Esophagus squamous epithelium (tissue), 4 donors: ENCODE results near the gene MAP4K4.
"Not testable (repeated sequence)": the region's sequence is repeated elsewhere in the genome, so short reads cannot be mapped to it uniquely, and the experiment has no call there.

ENCODE experiments used
- POLR2A ChIP-seq, 4 donors: fragments of 450-650 bp; IDR thresholded peaks; one replicate each; pipeline ENCODE4 v1.6.1; 2017; ENCODE audit warnings: antibody characterized with exemption in 4 of 4, mild to moderate bottlenecking in 4 of 4, moderate library complexity in 3 of 4
- TF ChIP-seq, protein P1 (sequence below), 6 experiments: fragments of 450-650 bp in 4 of 6; fragments of 200-600 bp in 2 of 6; sonication (generic) in 2 of 6; IDR thresholded peaks; one replicate each; pipeline ENCODE4 v1.5.1; 2016 to 2019; ENCODE audit warnings: antibody characterized with exemption in 6 of 6, mild to moderate bottlenecking in 4 of 6, moderate library complexity in 4 of 6

DNA sequence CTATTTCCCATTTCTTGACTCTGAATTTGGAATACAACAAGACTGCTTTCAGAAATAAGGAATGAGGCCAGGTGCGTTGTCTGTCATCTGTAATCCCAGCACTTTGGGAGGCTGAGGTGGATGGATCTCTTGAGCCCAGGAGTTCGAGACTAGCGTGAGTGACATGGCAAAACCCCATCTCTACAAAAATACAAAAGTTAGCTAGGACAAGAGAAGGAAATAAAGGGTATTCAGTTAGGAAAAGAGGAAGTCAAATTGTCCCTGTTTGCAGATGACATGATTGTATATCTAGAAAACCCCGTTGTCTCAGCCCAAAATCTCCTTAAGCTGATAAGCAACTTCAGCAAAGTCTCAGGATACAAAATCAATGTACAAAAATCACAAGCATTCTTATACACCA lies 51.0 kb downstream of the MAP4K4 start:
- TF ChIP-seq, protein P1, sequence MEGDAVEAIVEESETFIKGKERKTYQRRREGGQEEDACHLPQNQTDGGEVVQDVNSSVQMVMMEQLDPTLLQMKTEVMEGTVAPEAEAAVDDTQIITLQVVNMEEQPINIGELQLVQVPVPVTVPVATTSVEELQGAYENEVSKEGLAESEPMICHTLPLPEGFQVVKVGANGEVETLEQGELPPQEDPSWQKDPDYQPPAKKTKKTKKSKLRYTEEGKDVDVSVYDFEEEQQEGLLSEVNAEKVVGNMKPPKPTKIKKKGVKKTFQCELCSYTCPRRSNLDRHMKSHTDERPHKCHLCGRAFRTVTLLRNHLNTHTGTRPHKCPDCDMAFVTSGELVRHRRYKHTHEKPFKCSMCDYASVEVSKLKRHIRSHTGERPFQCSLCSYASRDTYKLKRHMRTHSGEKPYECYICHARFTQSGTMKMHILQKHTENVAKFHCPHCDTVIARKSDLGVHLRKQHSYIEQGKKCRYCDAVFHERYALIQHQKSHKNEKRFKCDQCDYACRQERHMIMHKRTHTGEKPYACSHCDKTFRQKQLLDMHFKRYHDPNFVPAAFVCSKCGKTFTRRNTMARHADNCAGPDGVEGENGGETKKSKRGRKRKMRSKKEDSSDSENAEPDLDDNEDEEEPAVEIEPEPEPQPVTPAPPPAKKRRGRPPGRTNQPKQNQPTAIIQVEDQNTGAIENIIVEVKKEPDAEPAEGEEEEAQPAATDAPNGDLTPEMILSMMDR (IDR thresholded peaks at IDR 0.05) = not testable (repeated sequence)
- TF ChIP-seq POLR2A (IDR thresholded peaks at IDR 0.05) = not testable (repeated sequence)
